Activated CD4-positive, alpha-beta T cell treated with anti-CD3 and anti-CD28 coated beads for 36 hours (primary cell): ENCODE data around the gene ZNF606. TPM values are rescaled to one million over a fixed set of nuclear protein-coding genes. Genes with fewer than 3 reads are reported as not detected.

ENCODE experiments used
- total RNA-seq, 2 experiments: library from RNA; stranded (reverse); gene quantifications; one replicate each; pipeline ENCODE4 v1.2.3, GENCODE V29; 2021

ZNF606 gene
- total RNA-seq, 2 experiments from 2014 or later: 6.0 to 8.9 TPM

Other genes with a start within 250 kb of the ZNF606 start
- 10 to 100 TPM; 20.3 to 20.5 TPM for gene ZNF586, start 233.1 kb downstream of the ZNF606 start, total RNA-seq
- gene ZNF552, start 187.9 kb downstream of the ZNF606 start, total RNA-seq: 1 to 10 TPM; 5.9 to 6.1 TPM
- gene ZNF587B, start 172.5 kb downstream of the ZNF606 start, total RNA-seq: 10 to 100 TPM; 16.8 to 18.2 TPM
- 10 to 100 TPM; 20.1 to 22.9 TPM for gene ZNF587, start 153.0 kb downstream of the ZNF606 start, total RNA-seq
- gene ZNF814, start 113.8 kb downstream of the ZNF606 start, total RNA-seq: 10 to 100 TPM; 24.1 to 24.5 TPM
- 10 to 100 TPM; 12.7 to 14.1 TPM for gene ZNF417, start 86.2 kb downstream of the ZNF606 start, total RNA-seq
- gene ZNF418, start 67.4 kb downstream of the ZNF606 start, total RNA-seq: 1 to 10 TPM; 4.6 to 4.8 TPM
- 1 to 10 TPM; 6.3 to 6.9 TPM for gene ZNF256, start 55.1 kb downstream of the ZNF606 start, total RNA-seq
- gene C19orf18, start 28.3 kb downstream of the ZNF606 start, total RNA-seq: under 1 TPM; 0.33 to 0.46 TPM
- gene ZSCAN1, start 31.2 kb upstream of the ZNF606 start, total RNA-seq: not detected
- 1 to 10 TPM; 1.3 to 1.5 TPM for gene ZNF135, start 56.5 kb upstream of the ZNF606 start, total RNA-seq
- gene ZSCAN18, start 95.4 kb upstream of the ZNF606 start, total RNA-seq: 10 to 100 TPM; 23.1 to 29.2 TPM
- gene ZNF329, start 148.0 kb upstream of the ZNF606 start, total RNA-seq: 1 to 10 TPM; 4.9 to 5.0 TPM
- gene ZNF274, start 180.2 kb upstream of the ZNF606 start, total RNA-seq: 10 to 100 TPM; 20.2 to 20.5 TPM
- gene ZNF544, start 226.1 kb upstream of the ZNF606 start, total RNA-seq: 10 to 100 TPM; 32.2 to 38.5 TPM